PFSK-1 (cell line): ENCODE data around the gene MINAR1.

Experiments used
- FOXP2 ChIP-seq: optimal IDR thresholded peaks from 2 replicates; pipeline ENCODE3; 2011; ENCODE audit warnings: borderline replicate concordance, control low read depth, inconsistent platforms; ENCODE audit not compliant: insufficient read depth; ENCODE audit errors: extremely low read length, extremely low read depth
- POLR2AphosphoS5 ChIP-seq: IDR thresholded peaks from 2 replicates; pipeline ENCODE4 v1.6.1; 2012; ENCODE audit warnings: low read depth, mild to moderate bottlenecking, control low read depth, low read length, moderate library complexity
- SIN3A ChIP-seq: IDR thresholded peaks from 2 replicates; pipeline ENCODE4 v1.6.1; 2012; ENCODE audit warnings: mild to moderate bottlenecking, low read length, moderate library complexity, borderline replicate concordance; ENCODE audit not compliant: insufficient read depth
- TAF1 ChIP-seq: IDR thresholded peaks from 2 replicates; pipeline ENCODE4 v1.6.1; 2012; ENCODE audit warnings: low read length, control low read depth, borderline replicate concordance; ENCODE audit not compliant: insufficient read depth
- TF ChIP-seq, protein P1 (sequence below), 2 experiments: IDR thresholded peaks; 2 replicates each; pipeline versions ENCODE4 v1.6.1 to v1.8.0; 2011 to 2012; ENCODE audit warnings: low read depth in 2 of 2, low read length in 2 of 2, control low read depth in 1 of 2, inconsistent platforms in 1 of 2, mild to moderate bottlenecking in 1 of 2, moderate library complexity in 1 of 2; ENCODE audit not compliant: insufficient read depth in 1 of 2

DNA sequence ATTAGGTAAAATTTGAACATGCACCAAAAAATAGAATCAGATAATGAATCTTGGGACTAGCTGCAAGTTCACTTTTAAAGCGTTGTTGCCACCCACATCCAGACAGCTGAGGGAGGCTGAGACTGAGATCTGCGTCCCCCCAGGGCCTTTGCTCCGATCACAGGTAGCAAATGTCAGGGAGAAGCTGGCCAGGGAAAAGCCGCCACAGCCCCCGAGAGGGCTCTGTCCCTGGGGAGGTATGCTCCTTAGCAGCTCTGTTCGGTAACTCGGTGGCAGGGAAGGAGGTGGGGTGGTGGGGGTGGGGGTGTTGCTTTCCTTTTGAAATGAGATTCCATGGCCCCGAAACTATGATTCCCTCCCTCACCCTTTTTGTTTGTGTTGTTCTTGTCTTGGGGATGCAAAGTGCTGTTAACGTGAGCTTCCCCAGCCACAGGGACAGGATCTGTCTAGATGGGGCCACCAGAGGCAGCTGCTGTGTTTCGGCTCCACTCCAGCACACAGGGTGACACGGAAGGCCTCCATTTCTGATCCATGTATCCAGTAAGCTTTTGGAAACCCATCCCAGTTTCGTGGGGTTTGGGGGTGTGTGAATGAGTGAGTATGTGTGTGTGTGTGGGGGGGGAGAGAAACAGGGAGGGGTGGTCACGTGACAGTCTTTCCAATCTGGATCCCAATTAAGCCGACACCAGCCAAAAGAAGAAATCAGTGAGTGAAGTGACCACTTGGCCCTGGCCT, 1.1 kb upstream of the MINAR1 start:
- TF ChIP-seq TAF1 (no peak), SIN3A (no peak), POLR2AphosphoS5 (no peak), FOXP2 (no peak)
- TF ChIP-seq, protein P1, sequence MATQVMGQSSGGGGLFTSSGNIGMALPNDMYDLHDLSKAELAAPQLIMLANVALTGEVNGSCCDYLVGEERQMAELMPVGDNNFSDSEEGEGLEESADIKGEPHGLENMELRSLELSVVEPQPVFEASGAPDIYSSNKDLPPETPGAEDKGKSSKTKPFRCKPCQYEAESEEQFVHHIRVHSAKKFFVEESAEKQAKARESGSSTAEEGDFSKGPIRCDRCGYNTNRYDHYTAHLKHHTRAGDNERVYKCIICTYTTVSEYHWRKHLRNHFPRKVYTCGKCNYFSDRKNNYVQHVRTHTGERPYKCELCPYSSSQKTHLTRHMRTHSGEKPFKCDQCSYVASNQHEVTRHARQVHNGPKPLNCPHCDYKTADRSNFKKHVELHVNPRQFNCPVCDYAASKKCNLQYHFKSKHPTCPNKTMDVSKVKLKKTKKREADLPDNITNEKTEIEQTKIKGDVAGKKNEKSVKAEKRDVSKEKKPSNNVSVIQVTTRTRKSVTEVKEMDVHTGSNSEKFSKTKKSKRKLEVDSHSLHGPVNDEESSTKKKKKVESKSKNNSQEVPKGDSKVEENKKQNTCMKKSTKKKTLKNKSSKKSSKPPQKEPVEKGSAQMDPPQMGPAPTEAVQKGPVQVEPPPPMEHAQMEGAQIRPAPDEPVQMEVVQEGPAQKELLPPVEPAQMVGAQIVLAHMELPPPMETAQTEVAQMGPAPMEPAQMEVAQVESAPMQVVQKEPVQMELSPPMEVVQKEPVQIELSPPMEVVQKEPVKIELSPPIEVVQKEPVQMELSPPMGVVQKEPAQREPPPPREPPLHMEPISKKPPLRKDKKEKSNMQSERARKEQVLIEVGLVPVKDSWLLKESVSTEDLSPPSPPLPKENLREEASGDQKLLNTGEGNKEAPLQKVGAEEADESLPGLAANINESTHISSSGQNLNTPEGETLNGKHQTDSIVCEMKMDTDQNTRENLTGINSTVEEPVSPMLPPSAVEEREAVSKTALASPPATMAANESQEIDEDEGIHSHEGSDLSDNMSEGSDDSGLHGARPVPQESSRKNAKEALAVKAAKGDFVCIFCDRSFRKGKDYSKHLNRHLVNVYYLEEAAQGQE (IDR thresholded peaks at IDR 0.05; ENCODE audit: insufficient read depth in 1 of 2, low read depth in 2 of 2, low read length in 2 of 2), result no peak
